ENCODE data around the gene SERTAD2. TPM values are rescaled to one million over a fixed set of nuclear protein-coding genes. Genes with fewer than 3 reads are reported as not detected.

The SERTAD2 gene
- total RNA-seq, 4 donors from 2014 or later, result 5.4 to 22.1 (median 13.2) TPM

- intact Hi-C loops (cut with DNase I; ENCODE audit: low total_unique reads), result loop anchor here (2.0 to 5.0 kb wide), 3 partner anchors 100 to 335 kb away; partner anchors contain the start of gene SLC1A4
- Histone ChIP-seq H3K27me3 (no peaks in the 10 kb centered on the region), H3K36me3 (no peaks in the 10 kb centered on the region), H3K27ac (peak overlapping the region; percentile 98 to 100 (median 100)), H3K4me1 (peaks cover 33 to 59% (median 50%) of the 10 kb centered on the region in 4 donors), H3K9me3 (no peaks in the 10 kb centered on the region), H3K4me3 (peak overlapping the region; percentile 78 to 99 (median 90))
- WGBS, 2 donors (ENCODE audit: low coverage in 1 of 2), result 0 to 1% methylated on average over 9 to 19 of the region's 19 CpGs
- peak; percentile 59 for DNase-seq
- in situ Hi-C loops (cut with MboI; ENCODE audit: low pct_ligation_motif_present in 1 of 4, low pct_unique_long_range_greater_than_20kb in 1 of 4, low sequenced_read_pairs in 3 of 4), result loop anchor here in 1 of 4 donors (10.0 kb wide), 1 partner anchor 92 kb away; no protein-coding TSS in a partner anchor
- TF ChIP-seq POLR2A (IDR thresholded peaks at IDR 0.05) (peak; percentile 15), EP300 (IDR thresholded peaks at IDR 0.05; ENCODE audit: low read depth) (no peak), POLR2AphosphoS5 (IDR thresholded peaks at IDR 0.05) (peak in 2 of 3 donors; percentile 25 to 49)
These were observed 1.2 kb downstream of the SERTAD2 start for GRCh38 chr2:64652231-64653108.

GRCh38 chr2:64651590-64651989, 2.1 kb downstream of the SERTAD2 start:
- WGBS, 2 donors (ENCODE audit: low coverage in 1 of 2), result 42 to 47% methylated on average over 4 of the region's 4 CpGs
- H3K36me3 ChIP-seq, result no peaks in the 10 kb centered on the region
- intact Hi-C loops (cut with DNase I; ENCODE audit: low total_unique reads), result loop anchor here (5.0 kb wide), 2 partner anchors 101 to 336 kb away; partner anchors contain the start of gene SLC1A4
- H3K9me3 ChIP-seq, result no peaks in the 10 kb centered on the region
- H3K27me3 ChIP-seq, result no peaks in the 10 kb centered on the region
- H3K4me1 ChIP-seq, result peaks cover 33 to 65% (median 50%) of the 10 kb centered on the region in 4 donors
- in situ Hi-C loops (cut with MboI; ENCODE audit: low pct_ligation_motif_present in 1 of 4, low pct_unique_long_range_greater_than_20kb in 1 of 4, low sequenced_read_pairs in 3 of 4), result loop anchor here in 1 of 4 donors (10.0 kb wide), 1 partner anchor 93 kb away; no protein-coding TSS in a partner anchor
- peak overlapping the region in 1 of 4 donors; percentile 86 for H3K4me3 ChIP-seq
- no peak for TF ChIP-seq EP300 (IDR thresholded peaks at IDR 0.05; ENCODE audit: low read depth)
- TF ChIP-seq POLR2AphosphoS5 (IDR thresholded peaks at IDR 0.05), result no peak
- TF ChIP-seq CTCF (IDR thresholded peaks at IDR 0.05), result no peak
- no peak for TF ChIP-seq POLR2A (IDR thresholded peaks at IDR 0.05)
- no peak for DNase-seq
- peak overlapping the region; percentile 98 to 100 (median 100) for H3K27ac ChIP-seq

GRCh38 chr2:64650722-64651338, 2.9 kb downstream of the SERTAD2 start:
- 61 to 74% methylated on average over 4 to 5 of the region's 5 CpGs for WGBS, 2 donors (ENCODE audit: low coverage in 1 of 2)
- in situ Hi-C loops (cut with MboI; ENCODE audit: low pct_ligation_motif_present in 1 of 4, low pct_unique_long_range_greater_than_20kb in 1 of 4, low sequenced_read_pairs in 3 of 4) (loop anchor here in 1 of 4 donors (10.0 kb wide), 1 partner anchor 94 kb away; no protein-coding TSS in a partner anchor), intact Hi-C loops (cut with DNase I; ENCODE audit: low total_unique reads) (loop anchor here (5.0 kb wide), 2 partner anchors 101 to 336 kb away; partner anchors contain the start of gene SLC1A4)
- no peak overlapping the region for H3K4me3 ChIP-seq
- TF ChIP-seq POLR2AphosphoS5 (IDR thresholded peaks at IDR 0.05), result peak in 2 of 3 donors; percentile 11 to 25
- TF ChIP-seq CTCF (IDR thresholded peaks at IDR 0.05), result no peak
- H3K27me3 ChIP-seq, result no peaks in the 10 kb centered on the region
- DNase-seq, result peak; percentile 74
- H3K36me3 ChIP-seq, result no peaks in the 10 kb centered on the region
- H3K9me3 ChIP-seq, result no peaks in the 10 kb centered on the region
- H3K27ac ChIP-seq, result peak overlapping the region in 3 of 4 donors; percentile 98 to 100 (median 100)
- H3K4me1 ChIP-seq, result peaks cover 35 to 73% (median 53%) of the 10 kb centered on the region in 4 donors

GRCh38 chr2:64650296-64650695, 3.4 kb downstream of the SERTAD2 start:
- in situ Hi-C loops (cut with MboI; ENCODE audit: low pct_ligation_motif_present in 1 of 4, low pct_unique_long_range_greater_than_20kb in 1 of 4, low sequenced_read_pairs in 3 of 4) (loop anchor here in 1 of 4 donors (10.0 kb wide), 1 partner anchor 95 kb away; no protein-coding TSS in a partner anchor), intact Hi-C loops (cut with DNase I; ENCODE audit: low total_unique reads) (loop anchor here (5.0 kb wide), 2 partner anchors 102 to 337 kb away; partner anchors contain the start of gene SLC1A4)
- Histone ChIP-seq H3K9me3 (no peaks in the 10 kb centered on the region), H3K36me3 (no peaks in the 10 kb centered on the region), H3K27ac (peak overlapping the region in 3 of 4 donors; percentile 98 to 100 (median 100)), H3K27me3 (no peaks in the 10 kb centered on the region), H3K4me1 (peaks cover 40 to 76% (median 58%) of the 10 kb centered on the region in 4 donors), H3K4me3 (no peak overlapping the region)
- TF ChIP-seq CTCF (IDR thresholded peaks at IDR 0.05) (no peak), EP300 (IDR thresholded peaks at IDR 0.05; ENCODE audit: low read depth) (no peak), POLR2AphosphoS5 (IDR thresholded peaks at IDR 0.05) (no peak), POLR2A (IDR thresholded peaks at IDR 0.05) (no peak)
- 78 to 80% methylated on average over 4 to 5 of the region's 5 CpGs for WGBS, 2 donors (ENCODE audit: low coverage in 1 of 2)
- no peak for DNase-seq

Data from transverse colon (tissue), 4 donors.